Ovary (tissue), 3 donors: ENCODE data around the gene NDST1.

Experiments
- CTCF ChIP-seq, 3 donors: fragments of 450-650 bp in 2 of 3; fragments of 200-600 bp in 1 of 3; IDR thresholded peaks; one replicate each; pipeline versions ENCODE4 v1.5.1 to v1.8.0; 2016 to 2022; ENCODE audit warnings: antibody characterized with exemption in 3 of 3, mild to moderate bottlenecking in 1 of 3
- POLR2A ChIP-seq: fragments of 450-650 bp; IDR thresholded peaks from one replicate; pipeline ENCODE4 v1.6.1; 2017; ENCODE audit warnings: antibody characterized with exemption, mild to moderate bottlenecking, moderate library complexity
- donor health status: DM: no; HTN: no; CAD: no.

- TF ChIP-seq CTCF (IDR thresholded peaks at IDR 0.05), result no peak
- no peak for TF ChIP-seq POLR2A
Observed at GRCh38 chr5:150508828-150509227, 897 bp downstream of the NDST1 start.
